H9 (cell line): Measurements from ENCODE around the gene YPEL5. TPM values are rescaled to one million over a fixed set of nuclear protein-coding genes. Genes with fewer than 3 reads are reported as not detected.

Experiments used
- DNase-seq: peaks from one replicate; pipeline ENCODE4 v3.0.0-alpha.2; 2017
- H2AFZ ChIP-seq: one replicate; pipeline ENCODE4 v1.6.1; 2013; ENCODE audit warnings: mild to moderate bottlenecking, low read length, control low read depth, moderate library complexity
- H2AK5ac ChIP-seq: 2 replicates; pipeline ENCODE4 v1.6.1; 2013; ENCODE audit warnings: low read length, control low read depth, mixed read lengths; ENCODE audit not compliant: insufficient read length
- H2BK120ac ChIP-seq: one replicate; pipeline ENCODE4 v1.6.1; 2013; ENCODE audit warnings: low read depth, mild to moderate bottlenecking, low read length, control low read depth, inconsistent platforms; ENCODE audit not compliant: poor library complexity, severe bottlenecking
- H2BK12ac ChIP-seq: 2 replicates; pipeline ENCODE4 v1.6.1; 2013; ENCODE audit warnings: low read length, control low read depth, mixed read lengths, low read depth; ENCODE audit not compliant: insufficient read length
- H2BK15ac ChIP-seq: 2 replicates; pipeline ENCODE4 v1.6.1; 2013; ENCODE audit warnings: low read depth, low read length, control low read depth
- H2BK20ac ChIP-seq: one replicate; pipeline ENCODE4 v1.6.1; 2013; ENCODE audit warnings: low read depth, mild to moderate bottlenecking, low read length, control low read depth, inconsistent platforms; ENCODE audit not compliant: poor library complexity, severe bottlenecking
- H2BK5ac ChIP-seq: 2 replicates; pipeline ENCODE4 v1.6.1; 2013; ENCODE audit warnings: low read length, control low read depth, mixed read lengths; ENCODE audit not compliant: insufficient read length
- H3K14ac ChIP-seq: 2 replicates; pipeline ENCODE4 v1.6.1; 2013; ENCODE audit warnings: low read length, control low read depth; ENCODE audit not compliant: insufficient read depth
- H3K18ac ChIP-seq: 2 replicates; pipeline ENCODE4 v1.6.1; 2013; ENCODE audit warnings: low read depth, mild to moderate bottlenecking, mixed read lengths, low read length, control low read depth; ENCODE audit not compliant: insufficient read length
- H3K23ac ChIP-seq: 2 replicates; pipeline ENCODE4 v1.6.1; 2013; ENCODE audit warnings: low read length, control low read depth, mixed read lengths, low read depth; ENCODE audit not compliant: insufficient read length
- H3K23me2 ChIP-seq: 2 replicates; pipeline ENCODE4 v1.6.1; 2013; ENCODE audit warnings: low read depth, mild to moderate bottlenecking, mixed read lengths, low read length, control low read depth; ENCODE audit not compliant: insufficient read length, poor library complexity, severe bottlenecking
- H3K27ac ChIP-seq: 2 replicates; pipeline ENCODE4 v1.5.1; 2013; ENCODE audit warnings: low read length, control low read depth, mixed read lengths, low read depth; ENCODE audit not compliant: insufficient read length
- H3K27me3 ChIP-seq: 2 replicates; pipeline ENCODE4 v1.6.1; 2013; ENCODE audit warnings: low read length, control low read depth, inconsistent platforms; ENCODE audit not compliant: insufficient read depth
- H3K4ac ChIP-seq: 2 replicates; pipeline ENCODE4 v1.6.1; 2013; ENCODE audit warnings: low read depth, mild to moderate bottlenecking, control low read depth, inconsistent platforms, low read length, moderate library complexity
- H3K4me1 ChIP-seq: 2 replicates; pipeline ENCODE4 v1.6.1; 2013; ENCODE audit warnings: low read length, control low read depth, inconsistent platforms; ENCODE audit not compliant: insufficient read depth
- H3K4me2 ChIP-seq: 2 replicates; pipeline ENCODE4 v1.6.1; 2013; ENCODE audit warnings: low read length, control low read depth, mixed read lengths; ENCODE audit not compliant: insufficient read length, insufficient read depth
- H3K56ac ChIP-seq: 2 replicates; pipeline ENCODE4 v1.6.1; 2013; ENCODE audit warnings: low read depth, mild to moderate bottlenecking, mixed read lengths, low read length, control low read depth; ENCODE audit not compliant: insufficient read length
- H3K79me1 ChIP-seq: 2 replicates; pipeline ENCODE4 v1.6.1; 2013; ENCODE audit warnings: low read depth, mild to moderate bottlenecking, moderate library complexity, low read length, control low read depth, inconsistent platforms; ENCODE audit not compliant: insufficient read depth, poor library complexity, severe bottlenecking
- H3K79me2 ChIP-seq: 2 replicates; pipeline ENCODE4 v1.6.1; 2013; ENCODE audit warnings: low read length, control low read depth, inconsistent platforms; ENCODE audit not compliant: insufficient read depth
- H3K9ac ChIP-seq: 2 replicates; pipeline ENCODE4 v1.6.1; 2013; ENCODE audit warnings: low read length, control low read depth, mixed read lengths; ENCODE audit not compliant: insufficient read length; ENCODE audit errors: extremely low read depth
- H3K9me3 ChIP-seq: one replicate; pipeline ENCODE4 v1.6.1; 2013; ENCODE audit warnings: low read depth, low read length, inconsistent platforms; ENCODE audit not compliant: control insufficient read depth
- H3T11ph ChIP-seq: one replicate; pipeline ENCODE4 v1.6.1; 2013; ENCODE audit warnings: mild to moderate bottlenecking, low read length, control low read depth, inconsistent platforms
- H4K20me1 ChIP-seq: one replicate; pipeline ENCODE4 v1.6.1; 2013; ENCODE audit not compliant: control insufficient read depth, insufficient read length, insufficient read depth
- H4K5ac ChIP-seq: 2 replicates; pipeline ENCODE4 v1.6.1; 2013; ENCODE audit warnings: low read depth, mild to moderate bottlenecking, mixed read lengths, low read length, control low read depth; ENCODE audit not compliant: insufficient read length
- H4K8ac ChIP-seq: replicated peaks from 2 replicates; pipeline ENCODE4 v1.6.1; 2013; ENCODE audit warnings: low read length, control low read depth, mixed read lengths, low read depth; ENCODE audit not compliant: insufficient read length
- H4K91ac ChIP-seq: 2 replicates; pipeline ENCODE4 v1.6.1; 2013; ENCODE audit warnings: low read depth, mild to moderate bottlenecking, moderate library complexity, mixed read lengths, low read length, control low read depth; ENCODE audit not compliant: insufficient read length
- H3K27ac Mint-ChIP-seq, 3 experiments: 2 replicates in 2 of 3; 3 replicates in 1 of 3; pipeline ENCODE4 v1.8.0; 2020 to 2021; ENCODE audit warnings: mixed read lengths in 3 of 3, mild to moderate bottlenecking in 1 of 3, moderate library complexity in 1 of 3
- H3K27me3 Mint-ChIP-seq: 2 replicates; pipeline ENCODE4 v1.8.0; 2021; ENCODE audit warnings: low read depth, mild to moderate bottlenecking, moderate library complexity, mixed read lengths
- H3K36me3 Mint-ChIP-seq, 3 experiments: 2 replicates in 2 of 3; 3 replicates in 1 of 3; pipeline ENCODE4 v1.8.0; 2020 to 2021; ENCODE audit warnings: low read depth in 3 of 3, mixed read lengths in 3 of 3; ENCODE audit not compliant: insufficient read depth in 1 of 3
- H3K4me1 Mint-ChIP-seq, 2 experiments: 2 replicates each; pipeline ENCODE4 v1.8.0; 2020; ENCODE audit warnings: mixed read lengths in 2 of 2
- H3K4me3 Mint-ChIP-seq, 2 experiments: 2 replicates in 1 of 2; 3 replicates in 1 of 2; pipeline ENCODE4 v1.8.0; 2020 to 2021; ENCODE audit warnings: mild to moderate bottlenecking in 2 of 2, mixed read lengths in 2 of 2, moderate library complexity in 1 of 2
- H3K9me3 Mint-ChIP-seq, 2 experiments: 2 replicates in 1 of 2; 3 replicates in 1 of 2; pipeline ENCODE4 v1.8.0; 2020; ENCODE audit warnings: mild to moderate bottlenecking in 2 of 2, mixed read lengths in 2 of 2, moderate library complexity in 1 of 2
- WGBS: extraction: QIAGEN DNeasy Blood & Tissue Kit; methylation state at CpG from one replicate; pipeline ENCODE4 v1.1.7; 2013; ENCODE audit warnings: missing lambda C conversion rate, low lambda C conversion rate, mixed read lengths; ENCODE audit not compliant: insufficient read length; ENCODE audit errors: extremely low coverage; 5-methylcytosine and 5-hydroxymethylcytosine counted together
- total RNA-seq: library from RNA; stranded (reverse); gene quantifications from 2 replicates; pipeline ENCODE4 v1.2.1, GENCODE V29; 2021
- TF ChIP-seq, protein P1 (sequence below): fragments of 200-600 bp; sonication (generic); conservative IDR thresholded peaks from 3 replicates; pipeline ENCODE4 v1.8.0; 2021; ENCODE audit warnings: antibody characterized with exemption, mild to moderate bottlenecking

YPEL5 gene
- total RNA-seq, 1 experiment from 2014 or later: 28.5 TPM

DNA sequence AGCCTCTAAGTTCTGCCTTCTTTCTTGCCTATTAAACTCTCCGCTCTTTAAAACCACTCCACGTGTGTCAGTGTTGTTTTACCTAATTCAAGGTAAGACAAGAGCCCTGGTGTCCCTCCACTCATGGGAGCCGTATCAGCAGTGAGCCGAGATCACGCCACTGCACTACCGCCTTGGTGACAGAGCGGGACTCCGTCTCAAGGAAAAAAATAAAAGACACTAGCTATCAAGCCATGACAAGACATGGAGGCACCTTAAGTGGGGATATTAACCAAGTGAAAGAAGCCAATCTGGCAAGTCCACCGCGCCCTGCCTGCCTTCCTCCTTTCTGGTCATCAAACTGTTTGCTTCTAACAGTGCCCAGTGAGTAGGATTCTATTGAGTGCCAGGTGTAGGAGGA is 44.3 kb downstream of the YPEL5 start:
- no peak overlapping the region for H2BK12ac ChIP-seq
- H3K27ac ChIP-seq: no peak overlapping the region
- no peak overlapping the region for H2AK5ac ChIP-seq
- H3K36me3 Mint-ChIP-seq: peaks cover 0 to 11% (median 4%) of the 10 kb centered on the region in 3 experiments; a peak in 3 of 7 replicates
- no peak overlapping the region; a peak in 1 of 7 replicates for H3K27ac Mint-ChIP-seq
- no peak overlapping the region for H3K14ac ChIP-seq
- H4K8ac ChIP-seq: no peak overlapping the region
- no peak overlapping the region for H4K5ac ChIP-seq
- H3K4me2 ChIP-seq: no peak overlapping the region
- H4K20me1 ChIP-seq: no peaks in the 10 kb centered on the region
- H3K18ac ChIP-seq: no peak overlapping the region
- H3K56ac ChIP-seq: no peak overlapping the region
- no peaks in the 10 kb centered on the region; the same call in 1 of the 2 replicates for H3K27me3 Mint-ChIP-seq
- no peak overlapping the region for H3K23ac ChIP-seq
- peaks cover 23 to 24% of the 10 kb centered on the region in 2 experiments for H3K4me1 Mint-ChIP-seq
- H3K23me2 ChIP-seq: no peaks in the 10 kb centered on the region
- H3K27me3 ChIP-seq: no peaks in the 10 kb centered on the region
- no peak overlapping the region for H4K91ac ChIP-seq
- no peaks in the 10 kb centered on the region for H3K79me2 ChIP-seq
- H3T11ph ChIP-seq: no peak overlapping the region
- H3K9me3 Mint-ChIP-seq: peaks cover 5 to 6% of the 10 kb centered on the region in 2 experiments; a peak in 3 of 5 replicates
- no peak overlapping the region for H3K4me3 Mint-ChIP-seq
- no peaks in the 10 kb centered on the region for H3K79me1 ChIP-seq
- H3K9ac ChIP-seq: no peak overlapping the region
- DNase-seq: no peak
- no peak overlapping the region for H2BK120ac ChIP-seq
- H3K4ac ChIP-seq: no peak overlapping the region
- no peak overlapping the region for H2BK15ac ChIP-seq
- H2AFZ ChIP-seq: no peak overlapping the region
- no peaks in the 10 kb centered on the region; the same call in 1 of the 2 replicates for H3K4me1 ChIP-seq
- TF ChIP-seq, protein P1, sequence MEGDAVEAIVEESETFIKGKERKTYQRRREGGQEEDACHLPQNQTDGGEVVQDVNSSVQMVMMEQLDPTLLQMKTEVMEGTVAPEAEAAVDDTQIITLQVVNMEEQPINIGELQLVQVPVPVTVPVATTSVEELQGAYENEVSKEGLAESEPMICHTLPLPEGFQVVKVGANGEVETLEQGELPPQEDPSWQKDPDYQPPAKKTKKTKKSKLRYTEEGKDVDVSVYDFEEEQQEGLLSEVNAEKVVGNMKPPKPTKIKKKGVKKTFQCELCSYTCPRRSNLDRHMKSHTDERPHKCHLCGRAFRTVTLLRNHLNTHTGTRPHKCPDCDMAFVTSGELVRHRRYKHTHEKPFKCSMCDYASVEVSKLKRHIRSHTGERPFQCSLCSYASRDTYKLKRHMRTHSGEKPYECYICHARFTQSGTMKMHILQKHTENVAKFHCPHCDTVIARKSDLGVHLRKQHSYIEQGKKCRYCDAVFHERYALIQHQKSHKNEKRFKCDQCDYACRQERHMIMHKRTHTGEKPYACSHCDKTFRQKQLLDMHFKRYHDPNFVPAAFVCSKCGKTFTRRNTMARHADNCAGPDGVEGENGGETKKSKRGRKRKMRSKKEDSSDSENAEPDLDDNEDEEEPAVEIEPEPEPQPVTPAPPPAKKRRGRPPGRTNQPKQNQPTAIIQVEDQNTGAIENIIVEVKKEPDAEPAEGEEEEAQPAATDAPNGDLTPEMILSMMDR: no peak
- H3K9me3 ChIP-seq: no peaks in the 10 kb centered on the region
- no CpG with 5 or more reads among the region's 10 CpGs for WGBS
- no peak overlapping the region for H2BK5ac ChIP-seq
- H2BK20ac ChIP-seq: no peak overlapping the region
